KMS-11 (cell line): ENCODE data around the gene ADIPOR2.

Experiments used
- H2AFZ ChIP-seq: fragments of 200-600 bp; sonication (generic); 2 replicates; pipeline ENCODE4 v1.6.1; 2016; ENCODE audit warnings: antibody characterized with exemption, mixed run types, low read depth
- H3K27ac ChIP-seq: fragments of 200-600 bp; sonication (generic); 2 replicates; pipeline ENCODE4 v1.6.1; 2016; ENCODE audit warnings: mild to moderate bottlenecking, mixed run types
- H3K27me3 ChIP-seq: fragments of 200-600 bp; sonication (generic); 2 replicates; pipeline ENCODE4 v1.6.1; 2017; ENCODE audit warnings: mild to moderate bottlenecking, low read depth, mixed run types, moderate library complexity; ENCODE audit not compliant: insufficient read depth
- H3K36me3 ChIP-seq: fragments of 200-600 bp; sonication (generic); 2 replicates; pipeline ENCODE4 v1.6.1; 2017; ENCODE audit warnings: mild to moderate bottlenecking, mixed run types; ENCODE audit not compliant: insufficient read depth
- H3K4me1 ChIP-seq: fragments of 200-600 bp; sonication (generic); 2 replicates; pipeline ENCODE4 v1.6.1; 2016; ENCODE audit warnings: mild to moderate bottlenecking, low read depth, mixed run types; ENCODE audit not compliant: poor library complexity, severe bottlenecking
- H3K4me2 ChIP-seq: fragments of 200-600 bp; sonication (generic); 2 replicates; pipeline ENCODE4 v1.7.0; 2016; ENCODE audit warnings: mild to moderate bottlenecking, mixed run types
- H3K4me3 ChIP-seq: fragments of 200-600 bp; sonication (generic); IDR thresholded peaks from 2 replicates; pipeline ENCODE4 v1.6.1; 2017; ENCODE audit warnings: low read depth, low read length, mixed read lengths; ENCODE audit not compliant: insufficient read depth
- H3K79me2 ChIP-seq: fragments of 200-600 bp; sonication (generic); 2 replicates; pipeline ENCODE4 v1.6.1; 2016; ENCODE audit warnings: low read depth, mixed run types; ENCODE audit not compliant: insufficient read depth
- H3K9ac ChIP-seq: fragments of 200-600 bp; sonication (generic); 2 replicates; pipeline ENCODE4 v1.6.1; 2016; ENCODE audit warnings: mild to moderate bottlenecking, mixed run types
- H4K20me1 ChIP-seq: fragments of 200-600 bp; sonication (generic); 2 replicates; pipeline ENCODE4 v1.6.1; 2016; ENCODE audit warnings: mild to moderate bottlenecking, mixed run types; ENCODE audit not compliant: insufficient read depth
- CTCF ChIP-seq: fragments of 200-600 bp; sonication (generic); conservative IDR thresholded peaks from 2 replicates; pipeline ENCODE4 v1.6.1; 2017; ENCODE audit warnings: low read depth, mild to moderate bottlenecking, antibody characterized with exemption, low read length, moderate library complexity, mixed read lengths

The ADIPOR2 gene

DNA sequence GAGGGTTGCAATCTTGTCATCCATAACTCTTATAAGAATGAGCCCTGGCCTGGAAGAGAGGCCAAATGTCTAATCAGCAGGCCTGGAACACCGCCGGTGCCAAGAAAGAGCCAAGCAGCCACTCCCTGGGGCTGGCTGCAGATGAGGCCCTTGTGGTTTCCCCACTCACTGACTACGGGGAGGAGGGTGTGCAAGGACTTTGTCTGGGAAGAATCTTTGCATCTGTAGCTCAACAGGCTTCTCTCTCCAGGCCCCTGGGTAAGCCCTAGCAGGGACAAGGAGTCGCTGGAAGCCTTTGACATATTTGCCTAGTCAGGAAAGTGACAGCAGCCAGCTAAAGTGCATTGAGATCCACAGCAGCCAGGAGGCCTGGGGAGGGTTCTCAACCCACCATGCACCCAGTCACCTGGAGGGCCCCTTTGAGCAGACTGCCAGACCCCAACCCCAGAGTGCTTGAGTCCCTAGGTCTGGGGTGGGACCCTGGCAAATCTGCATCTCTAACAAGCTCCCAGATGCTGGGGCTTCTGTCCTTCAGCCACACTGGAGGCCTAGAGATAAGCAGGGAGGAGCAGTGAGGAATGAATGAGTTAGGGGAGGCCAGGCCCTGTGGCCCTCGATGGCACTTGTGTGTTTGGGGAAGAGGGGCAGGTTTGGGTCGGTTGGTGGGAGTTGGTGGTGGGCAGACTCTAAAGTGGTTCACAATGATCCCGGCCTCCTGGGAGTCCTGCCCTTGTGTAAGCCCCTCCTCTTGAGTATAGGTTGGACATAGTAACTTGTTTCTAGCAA, 115.6 kb downstream of the ADIPOR2 start:
- Histone ChIP-seq H3K9ac (no peak overlapping the region), H3K4me2 (no peak overlapping the region), H2AFZ (no peak overlapping the region), H3K36me3 (no peaks in the 10 kb centered on the region), H4K20me1 (no peaks in the 10 kb centered on the region), H3K4me1 (peaks cover 7% of the 10 kb centered on the region), H3K27ac (no peak overlapping the region), H3K79me2 (no peaks in the 10 kb centered on the region), H3K27me3 (peaks cover 7% of the 10 kb centered on the region; the same call in 1 of the 2 replicates), H3K4me3 (no peak overlapping the region)
- TF ChIP-seq CTCF, result no peak

- Histone ChIP-seq H4K20me1 (no peaks in the 10 kb centered on the region), H3K4me2 (no peak overlapping the region)
Measured at GRCh38 chr12:1807087-1807860, 116.4 kb downstream of the ADIPOR2 start.

DNA sequence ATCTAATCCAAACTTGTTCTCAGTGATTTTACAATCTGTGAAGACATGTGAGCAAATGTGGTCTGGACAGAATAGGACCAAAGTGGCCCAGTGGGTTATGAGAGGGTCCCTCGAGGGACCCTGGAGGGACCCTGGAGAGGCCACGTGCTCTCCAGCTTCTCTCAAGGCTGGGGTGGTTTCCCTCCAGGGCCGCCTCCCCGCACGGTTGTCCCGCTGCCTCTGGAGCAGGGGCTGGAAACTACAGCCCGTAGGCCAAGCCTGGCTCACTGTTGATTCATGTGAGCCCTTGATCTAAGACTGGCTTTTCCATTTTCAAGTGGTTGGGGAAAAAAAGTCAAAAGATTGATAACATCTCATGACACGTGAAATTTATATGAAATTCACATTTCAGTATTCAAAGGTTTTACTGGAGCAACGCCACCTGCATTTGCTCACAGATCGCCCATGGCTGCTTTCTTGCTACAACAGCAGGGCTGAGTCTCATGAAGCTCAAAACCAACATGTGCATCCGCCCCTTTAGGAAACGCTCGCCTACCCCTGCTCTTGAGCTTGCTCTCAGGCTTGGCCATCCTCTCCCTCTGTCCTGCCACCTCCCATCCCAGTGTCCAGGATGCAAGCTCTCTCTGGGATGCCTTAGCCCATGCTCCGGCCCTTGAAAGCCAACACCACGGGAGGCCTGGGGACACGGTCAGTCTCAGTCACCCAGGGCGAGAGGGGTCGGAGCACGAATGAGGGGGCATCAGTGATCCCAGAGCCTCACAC, 117.3 kb downstream of the ADIPOR2 start:
- Histone ChIP-seq H2AFZ (no peak overlapping the region), H3K4me2 (no peak overlapping the region), H3K79me2 (no peaks in the 10 kb centered on the region), H3K9ac (no peak overlapping the region), H3K27me3 (peaks cover 24% of the 10 kb centered on the region; the same call in 1 of the 2 replicates), H3K27ac (no peak overlapping the region), H3K4me1 (peaks cover 7% of the 10 kb centered on the region), H4K20me1 (no peaks in the 10 kb centered on the region), H3K4me3 (no peak overlapping the region), H3K36me3 (no peaks in the 10 kb centered on the region)
- TF ChIP-seq CTCF, result no peak

More at GRCh38 chr12:1807087-1807860, 116.4 kb downstream of the ADIPOR2 start:
- Histone ChIP-seq H3K27ac (no peak overlapping the region), H2AFZ (no peak overlapping the region), H3K4me3 (no peak overlapping the region), H3K4me1 (peaks cover 7% of the 10 kb centered on the region), H3K27me3 (peaks cover 15% of the 10 kb centered on the region; the same call in 1 of the 2 replicates), H3K79me2 (no peaks in the 10 kb centered on the region), H3K36me3 (no peaks in the 10 kb centered on the region), H3K9ac (no peak overlapping the region)
- TF ChIP-seq CTCF, result no peak

DNA sequence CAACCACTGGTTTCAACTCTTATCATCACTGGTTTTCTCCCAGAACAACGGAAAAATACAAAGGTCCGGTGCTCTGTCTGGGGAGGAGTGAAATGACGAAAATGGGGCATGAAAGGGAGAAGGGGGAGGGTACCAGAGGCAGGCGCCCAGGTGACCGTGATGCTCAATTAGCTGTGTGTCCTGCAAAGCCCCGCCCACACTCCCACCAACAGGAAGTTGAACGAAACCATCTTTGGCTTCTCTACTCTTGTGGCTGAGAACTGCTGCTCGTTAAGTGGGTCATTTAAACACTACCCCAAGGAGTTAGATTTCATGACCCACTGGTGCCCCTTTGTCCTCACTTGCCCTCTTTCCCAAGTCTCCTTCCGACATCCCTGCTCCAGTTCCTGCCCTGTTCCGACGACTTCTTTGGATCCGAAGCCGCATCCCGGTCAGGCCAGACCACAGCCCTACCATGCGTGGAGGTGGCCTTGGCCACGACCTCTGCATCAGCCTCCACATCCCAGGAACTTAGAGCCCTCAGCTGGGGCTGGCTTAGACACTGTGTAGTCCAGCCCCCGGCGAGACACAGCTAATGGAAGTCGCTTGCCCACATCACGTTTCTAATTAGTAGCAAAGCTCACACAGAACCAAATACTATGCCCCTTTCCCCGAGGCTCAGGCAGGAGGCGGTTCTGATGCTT, 118.1 kb downstream of the ADIPOR2 start:
- no peak overlapping the region for H2AFZ ChIP-seq
- H4K20me1 ChIP-seq, result no peaks in the 10 kb centered on the region
- H3K36me3 ChIP-seq, result no peaks in the 10 kb centered on the region
- peaks cover 7% of the 10 kb centered on the region for H3K4me1 ChIP-seq
- peaks cover 31% of the 10 kb centered on the region for H3K27me3 ChIP-seq
- H3K79me2 ChIP-seq, result no peaks in the 10 kb centered on the region
- no peak overlapping the region for H3K4me3 ChIP-seq
- H3K27ac ChIP-seq, result no peak overlapping the region
- no peak overlapping the region for H3K9ac ChIP-seq
- no peak for TF ChIP-seq CTCF
- H3K4me2 ChIP-seq, result no peak overlapping the region
